Gastrocnemius medialis (tissue), 4 donors: ENCODE results near the gene AAR2.

Experiments
- POLR2A ChIP-seq, 2 donors: fragments of 450-650 bp; IDR thresholded peaks; one replicate each; pipeline ENCODE4 v1.6.1; 2017; ENCODE audit warnings: antibody characterized with exemption in 2 of 2, mild to moderate bottlenecking in 2 of 2, moderate library complexity in 2 of 2
- TF ChIP-seq, protein P1 (sequence below), 5 experiments: fragments of 450-650 bp in 3 of 5; fragments of 200-600 bp in 2 of 5; sonication (generic) in 2 of 5; IDR thresholded peaks in 4 of 5; conservative IDR thresholded peaks in 1 of 5; 1 replicate in 4 of 5; 2 replicates in 1 of 5; pipeline ENCODE4 v1.5.1; 2016 to 2019; ENCODE audit warnings: antibody characterized with exemption in 5 of 5, mild to moderate bottlenecking in 3 of 5, moderate library complexity in 3 of 5

DNA sequence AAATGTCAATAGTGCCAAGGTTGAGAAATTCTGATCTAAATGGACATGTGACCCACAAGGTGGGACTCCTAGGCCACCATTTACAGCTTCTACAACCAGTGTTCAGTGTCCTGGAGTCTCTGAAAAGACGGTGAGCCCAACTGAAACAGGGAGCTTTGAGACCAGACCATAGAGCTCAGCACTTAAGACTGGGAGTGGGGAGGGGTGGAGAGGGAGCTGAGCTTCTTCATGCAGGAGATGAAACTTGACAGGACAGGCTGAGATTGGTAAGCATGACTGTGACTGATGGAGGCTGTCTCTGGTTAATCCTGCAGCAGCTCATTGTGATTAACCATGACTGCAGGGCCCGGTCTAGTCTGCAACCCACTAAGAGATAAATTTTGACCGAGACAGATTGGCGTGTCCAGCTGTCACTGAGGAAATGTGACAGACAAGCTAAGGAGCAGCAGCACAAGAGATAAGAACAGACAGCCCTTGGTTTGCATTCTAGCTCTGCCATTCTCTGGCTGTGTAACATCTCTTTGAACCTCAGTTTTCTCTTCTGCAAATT, 1.4 kb upstream of the AAR2 start:
- TF ChIP-seq POLR2A (IDR thresholded peaks at IDR 0.05): no peak
- TF ChIP-seq, protein P1, sequence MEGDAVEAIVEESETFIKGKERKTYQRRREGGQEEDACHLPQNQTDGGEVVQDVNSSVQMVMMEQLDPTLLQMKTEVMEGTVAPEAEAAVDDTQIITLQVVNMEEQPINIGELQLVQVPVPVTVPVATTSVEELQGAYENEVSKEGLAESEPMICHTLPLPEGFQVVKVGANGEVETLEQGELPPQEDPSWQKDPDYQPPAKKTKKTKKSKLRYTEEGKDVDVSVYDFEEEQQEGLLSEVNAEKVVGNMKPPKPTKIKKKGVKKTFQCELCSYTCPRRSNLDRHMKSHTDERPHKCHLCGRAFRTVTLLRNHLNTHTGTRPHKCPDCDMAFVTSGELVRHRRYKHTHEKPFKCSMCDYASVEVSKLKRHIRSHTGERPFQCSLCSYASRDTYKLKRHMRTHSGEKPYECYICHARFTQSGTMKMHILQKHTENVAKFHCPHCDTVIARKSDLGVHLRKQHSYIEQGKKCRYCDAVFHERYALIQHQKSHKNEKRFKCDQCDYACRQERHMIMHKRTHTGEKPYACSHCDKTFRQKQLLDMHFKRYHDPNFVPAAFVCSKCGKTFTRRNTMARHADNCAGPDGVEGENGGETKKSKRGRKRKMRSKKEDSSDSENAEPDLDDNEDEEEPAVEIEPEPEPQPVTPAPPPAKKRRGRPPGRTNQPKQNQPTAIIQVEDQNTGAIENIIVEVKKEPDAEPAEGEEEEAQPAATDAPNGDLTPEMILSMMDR (IDR thresholded peaks at IDR 0.05 in 4 of 5, conservative IDR thresholded peaks at IDR 0.05 in 1 of 5): no peak
